Tibial nerve (tissue), 4 donors: ENCODE measurements around the gene MBD3L4. TPM values are rescaled to one million over a fixed set of nuclear protein-coding genes. Genes with fewer than 3 reads are reported as not detected.
A peak's percentile ranks its signal among the peaks of the same experiment; 100 is the strongest.

Source experiments
- DNase-seq, 2 donors: peaks; one replicate each; pipeline ENCODE4 v3.0.0-alpha.2; 2019; ENCODE audit warnings: low spot score in 2 of 2
- H3K27ac ChIP-seq, 4 donors: fragments of 200-600 bp; sonication (generic) in 3 of 4; one replicate each; pipeline ENCODE4 v1.5.1; 2017 to 2019; ENCODE audit warnings: mild to moderate bottlenecking in 1 of 4
- H3K27me3 ChIP-seq, 2 donors: fragments of 200-600 bp; sonication (generic) in 1 of 2; one replicate each; pipeline versions ENCODE4 v1.5.1 to v1.6.0; 2017 to 2019
- H3K36me3 ChIP-seq, 3 donors: fragments of 200-600 bp; sonication (generic); one replicate each; pipeline ENCODE4 v1.5.1; 2018 to 2019
- H3K4me1 ChIP-seq, 4 donors: fragments of 200-600 bp; sonication (generic) in 3 of 4; one replicate each; pipeline ENCODE4 v1.5.1; 2017 to 2019
- H3K4me3 ChIP-seq, 4 donors: fragments of 200-600 bp; sonication (generic) in 3 of 4; one replicate each; pipeline ENCODE4 v1.5.1; 2017 to 2019; ENCODE audit warnings: mild to moderate bottlenecking in 1 of 4, moderate library complexity in 1 of 4
- H3K9me3 ChIP-seq, 4 donors: fragments of 200-600 bp; sonication (generic) in 3 of 4; one replicate each; pipeline ENCODE4 v1.5.1; 2017 to 2019
- EP300 ChIP-seq, 2 donors: sonication (generic); formaldehyde crosslinking; IDR thresholded peaks; one replicate each; pipeline ENCODE4 v1.6.1; 2017; ENCODE audit warnings: antibody characterized with exemption in 2 of 2, mild to moderate bottlenecking in 1 of 2
- POLR2A ChIP-seq, 2 donors: fragments of 450-650 bp; IDR thresholded peaks; one replicate each; pipeline ENCODE4 v1.6.1; 2017; ENCODE audit warnings: antibody characterized with exemption in 2 of 2, mild to moderate bottlenecking in 2 of 2, moderate library complexity in 2 of 2
- WGBS, 2 donors: methylation state at CpG; one replicate each; pipeline ENCODE4 v1.1.5; 2018; 5-methylcytosine and 5-hydroxymethylcytosine counted together
- total RNA-seq, 4 donors: library from RNA; depleted of rRNA; stranded (reverse); fragments of >200 nt; gene quantifications; one replicate each; pipeline ENCODE4 v1.1.0, GENCODE V29; 2016
- TF ChIP-seq, protein P1 (sequence below), 5 experiments: fragments of 200-600 bp in 3 of 5; fragments of 450-650 bp in 2 of 5; sonication (generic) in 3 of 5; IDR thresholded peaks; one replicate each; pipeline ENCODE4 v1.5.1; 2016 to 2019; ENCODE audit warnings: antibody characterized with exemption in 5 of 5, mild to moderate bottlenecking in 3 of 5, moderate library complexity in 2 of 5

The MBD3L4 gene
- total RNA-seq, 4 donors from 2014 or later, result not detected

- Histone ChIP-seq H3K4me3 (no peak overlapping the region), H3K9me3 (peaks cover 3 to 55% (median 16%) of the 10 kb centered on the region in 4 donors), H3K36me3 (peaks cover 23 to 93% (median 61%) of the 10 kb centered on the region in 3 donors), H3K27ac (no peak overlapping the region), H3K27me3 (no peaks in the 10 kb centered on the region), H3K4me1 (peaks cover 0 to 10% (median 7%) of the 10 kb centered on the region in 4 donors)
- no peak for DNase-seq
- TF ChIP-seq POLR2A (IDR thresholded peaks at IDR 0.05) (no peak), EP300 (IDR thresholded peaks at IDR 0.05) (no peak)
- TF ChIP-seq, protein P1, sequence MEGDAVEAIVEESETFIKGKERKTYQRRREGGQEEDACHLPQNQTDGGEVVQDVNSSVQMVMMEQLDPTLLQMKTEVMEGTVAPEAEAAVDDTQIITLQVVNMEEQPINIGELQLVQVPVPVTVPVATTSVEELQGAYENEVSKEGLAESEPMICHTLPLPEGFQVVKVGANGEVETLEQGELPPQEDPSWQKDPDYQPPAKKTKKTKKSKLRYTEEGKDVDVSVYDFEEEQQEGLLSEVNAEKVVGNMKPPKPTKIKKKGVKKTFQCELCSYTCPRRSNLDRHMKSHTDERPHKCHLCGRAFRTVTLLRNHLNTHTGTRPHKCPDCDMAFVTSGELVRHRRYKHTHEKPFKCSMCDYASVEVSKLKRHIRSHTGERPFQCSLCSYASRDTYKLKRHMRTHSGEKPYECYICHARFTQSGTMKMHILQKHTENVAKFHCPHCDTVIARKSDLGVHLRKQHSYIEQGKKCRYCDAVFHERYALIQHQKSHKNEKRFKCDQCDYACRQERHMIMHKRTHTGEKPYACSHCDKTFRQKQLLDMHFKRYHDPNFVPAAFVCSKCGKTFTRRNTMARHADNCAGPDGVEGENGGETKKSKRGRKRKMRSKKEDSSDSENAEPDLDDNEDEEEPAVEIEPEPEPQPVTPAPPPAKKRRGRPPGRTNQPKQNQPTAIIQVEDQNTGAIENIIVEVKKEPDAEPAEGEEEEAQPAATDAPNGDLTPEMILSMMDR (IDR thresholded peaks at IDR 0.05), result no peak
- 97% methylated on average over 28 to 29 of the region's 29 CpGs for WGBS, 2 donors
Observed at GRCh38 chr19:7074705-7075282, 34.8 kb upstream of the MBD3L4 start.

DNA sequence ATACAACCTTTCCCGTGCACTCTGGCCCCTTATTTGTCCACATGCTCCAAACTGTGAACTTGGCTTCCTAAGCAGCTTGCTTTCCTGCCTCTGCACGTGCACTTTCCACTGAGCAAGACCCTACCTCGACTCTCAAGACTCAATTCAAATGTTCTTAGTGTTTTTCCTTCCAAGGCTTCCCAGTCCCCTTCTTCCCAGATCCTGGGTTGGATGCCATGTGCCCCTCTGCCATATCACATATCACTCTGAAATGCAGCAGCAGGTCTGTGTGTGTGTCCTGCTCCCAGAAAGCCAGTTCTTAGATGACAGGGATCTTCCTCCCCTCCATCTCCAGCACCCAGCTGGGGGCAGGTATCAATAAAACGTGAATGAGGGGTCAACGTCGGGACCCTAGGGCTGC, 32.6 kb upstream of the MBD3L4 start:
- peaks cover 0 to 34% (median 4%) of the 10 kb centered on the region in 4 donors for H3K9me3 ChIP-seq
- TF ChIP-seq, protein P1 (IDR thresholded peaks at IDR 0.05), result no peak
- TF ChIP-seq EP300 (IDR thresholded peaks at IDR 0.05), result no peak
- TF ChIP-seq POLR2A (IDR thresholded peaks at IDR 0.05), result no peak
- peaks cover 0 to 10% (median 7%) of the 10 kb centered on the region in 4 donors for H3K4me1 ChIP-seq
- DNase-seq, result no peak
- no peak overlapping the region for H3K27ac ChIP-seq
- 90 to 95% methylated on average over 6 of the region's 6 CpGs for WGBS, 2 donors
- H3K36me3 ChIP-seq, result peaks cover 17 to 70% (median 42%) of the 10 kb centered on the region in 3 donors
- H3K27me3 ChIP-seq, result no peaks in the 10 kb centered on the region
- no peak overlapping the region for H3K4me3 ChIP-seq

GRCh38 chr19:7069904-7070226, 29.9 kb upstream of the MBD3L4 start:
- Histone ChIP-seq H3K36me3 (peaks cover 2 to 43% (median 17%) of the 10 kb centered on the region in 3 donors), H3K4me3 (peak overlapping the region; percentile 81 to 99 (median 88)), H3K4me1 (peaks cover 0 to 10% (median 7%) of the 10 kb centered on the region in 4 donors), H3K27me3 (no peaks in the 10 kb centered on the region), H3K9me3 (peaks cover 0 to 7% (median 0%) of the 10 kb centered on the region in 4 donors), H3K27ac (peak overlapping the region; percentile 68 to 92 (median 74))
- WGBS, 2 donors, result 0% methylated on average over 12 of the region's 12 CpGs
- no peak for DNase-seq
- TF ChIP-seq EP300 (IDR thresholded peaks at IDR 0.05) (no peak), POLR2A (IDR thresholded peaks at IDR 0.05) (no peak)
- TF ChIP-seq, protein P1 (IDR thresholded peaks at IDR 0.05), result no peak

GRCh38 chr19:7069042-7069903, 29.3 kb upstream of the MBD3L4 start, which contains the start of gene ZNF557:
Gene ZNF557, plus strand, starts transcription at chr19:7069703. Its CDS starts 5,372 bp downstream, at chr19:7075075.
- peaks cover 2 to 37% (median 15%) of the 10 kb centered on the region in 3 donors for H3K36me3 ChIP-seq
- peak within 1 kb of the TSS; percentile 68 to 92 (median 74) for H3K27ac ChIP-seq
- TF ChIP-seq EP300 (IDR thresholded peaks at IDR 0.05) (peak; percentile 32 to 78), POLR2A (IDR thresholded peaks at IDR 0.05) (peak; percentile 35 to 58)
- TF ChIP-seq, protein P1 (IDR thresholded peaks at IDR 0.05), result no peak
- peaks cover 0 to 10% (median 7%) of the 10 kb centered on the region in 4 donors for H3K4me1 ChIP-seq
- H3K4me3 ChIP-seq, result peak within 1 kb of the TSS; percentile 81 to 99 (median 88)
- H3K27me3 ChIP-seq, result no peaks in the 10 kb centered on the region
- H3K9me3 ChIP-seq, result peaks cover 0 to 5% (median 0%) of the 10 kb centered on the region in 4 donors
- WGBS, 2 donors, result 0 to 1% methylated on average over 28 to 41 of the region's 56 CpGs
- peak; percentile 94 to 98 for DNase-seq
